Measurements from ENCODE around the gene DPP7.

- TF ChIP-seq CTCF (IDR thresholded peaks at IDR 0.05) (no peak), EZH2 (IDR thresholded peaks at IDR 0.05; ENCODE audit: borderline replicate concordance, insufficient read depth, low read depth, low read length, poor library complexity, severe bottlenecking) (no peak)
Measured at GRCh38 chr9:137107312-137107921, 7.1 kb downstream of the DPP7 start.
